A549 (cell line): Measurements from ENCODE around the gene BNC2. TPM values are rescaled to one million over a fixed set of nuclear protein-coding genes. Genes with fewer than 3 reads are reported as not detected.

Experiments
- ATAC-seq, 2 experiments: fragments of 200-7000 bp in 1 of 2; fragments of >200 bp in 1 of 2; cut with Nextera tagmentation in 1 of 2; cut with Tn5 transposase in 1 of 2; 3 replicates each; pipeline versions ENCODE4 v1.8.0 to v1.9.1; 2018 to 2020; ENCODE audit warnings: mild to moderate bottlenecking in 1 of 2, moderate library complexity in 1 of 2
- CTCF ChIA-PET: fragments of 300-600 bp; sonication (Branson Sonifier 250); formaldehyde crosslinking; extraction: SDS; loops from one replicate; lab custom pipeline; 2021; ENCODE audit warnings: antibody characterized with exemption, inconsistent platforms; lab: Yijun Ruan, JAX
- POLR2A ChIA-PET: fragments of 350-600 bp; formaldehyde crosslinking; extraction: SDS; loops from one replicate; lab custom pipeline; 2021; ENCODE audit warnings: antibody characterized with exemption, inconsistent platforms; lab: Yijun Ruan, JAX
- DNase-seq, 2 experiments: peaks; one replicate each; pipeline versions ENCODE4 v3.0.0 to v3.0.0-alpha.2; 2011 to 2016; ENCODE audit warnings: low read depth in 1 of 2, low spot score in 1 of 2
- FAIRE-seq: peaks from 2 replicates; lab custom pipeline; 2011; peaks lifted over from hg19 to GRCh38; lab: Jason Lieb, UNC
- H3K27ac ChIP-seq, 2 experiments: fragments of >200 bp; sonication (Bioruptor Twin); formaldehyde crosslinking; 3 replicates each; pipeline ENCODE4 v1.5.1; 2016 to 2017
- H3K4me1 ChIP-seq: fragments of >200 bp; sonication (Bioruptor Twin); formaldehyde crosslinking; 3 replicates; pipeline ENCODE4 v1.6.1; 2016
- H3K4me2 ChIP-seq: fragments of >200 bp; sonication (Bioruptor Twin); formaldehyde crosslinking; 3 replicates; pipeline ENCODE4 v1.6.1; 2016
- H3K4me3 ChIP-seq: fragments of >200 bp; sonication (Bioruptor Twin); formaldehyde crosslinking; 3 replicates; pipeline ENCODE4 v1.5.1; 2016
- H3K9me3 ChIP-seq: fragments of >200 bp; sonication (Bioruptor Twin); formaldehyde crosslinking; 3 replicates; pipeline ENCODE4 v1.6.1; 2016
- CBX2 ChIP-seq: fragments of 200-600 bp; sonication (generic); IDR thresholded peaks from 2 replicates; pipeline ENCODE4 v1.6.1; 2016; ENCODE audit warnings: low read depth, mild to moderate bottlenecking, borderline replicate concordance
- CHD2 ChIP-seq: fragments of 150-350 bp; IDR thresholded peaks from 2 replicates; pipeline ENCODE4 v1.6.1; 2014; ENCODE audit warnings: low read length; ENCODE audit not compliant: partially characterized antibody
- CHD4 ChIP-seq: fragments of 200-600 bp; sonication (generic); IDR thresholded peaks from 2 replicates; pipeline ENCODE4 v1.6.1; 2016; ENCODE audit warnings: antibody characterized with exemption, mild to moderate bottlenecking, borderline replicate concordance
- CTCF ChIP-seq: fragments of >200 bp; sonication (Bioruptor Twin); formaldehyde crosslinking; IDR thresholded peaks from 3 replicates; pipeline ENCODE4 v1.5.1; 2016
- E2F6 ChIP-seq: IDR thresholded peaks from 2 replicates; pipeline ENCODE4 v1.6.1; 2012; ENCODE audit warnings: low read depth, borderline replicate concordance
- EHMT2 ChIP-seq: fragments of 200-600 bp; sonication (generic); IDR thresholded peaks from 2 replicates; pipeline ENCODE4 v1.6.1; 2016; ENCODE audit warnings: antibody characterized with exemption, low read depth, mild to moderate bottlenecking, moderate library complexity
- ELK1 ChIP-seq: fragments of 150-350 bp; IDR thresholded peaks from 2 replicates; pipeline ENCODE4 v1.6.1; 2014; ENCODE audit warnings: low read depth, mild to moderate bottlenecking, low read length
- FOXS1 ChIP-seq: fragments of 250-450 bp; sonication (Bioruptor Pico); IDR thresholded peaks from 2 replicates; pipeline ENCODE4 v1.5.0; 2020; ENCODE audit warnings: mild to moderate bottlenecking, moderate library complexity
- HDAC2 ChIP-seq: fragments of 200-600 bp; sonication (generic); IDR thresholded peaks from 2 replicates; pipeline ENCODE4 v1.6.1; 2016
- HES2 ChIP-seq: fragments of >200 bp; sonication (Bioruptor Twin); formaldehyde crosslinking; IDR thresholded peaks from 2 replicates; pipeline ENCODE4 v1.6.1; 2016
- HOXA7 ChIP-seq: fragments of 250-450 bp; sonication (Bioruptor Pico); IDR thresholded peaks from 2 replicates; pipeline ENCODE4 v1.5.0; 2020; ENCODE audit warnings: mild to moderate bottlenecking, moderate library complexity
- HOXB13 ChIP-seq: fragments of 250-450 bp; sonication (Bioruptor Pico); IDR thresholded peaks from 2 replicates; pipeline ENCODE4 v1.5.0; 2020; ENCODE audit warnings: low read depth, mild to moderate bottlenecking, moderate library complexity
- JUN ChIP-seq, 2 experiments: fragments of >200 bp; sonication (Bioruptor Twin); formaldehyde crosslinking; IDR thresholded peaks; 2 replicates in 1 of 2; 3 replicates in 1 of 2; pipeline ENCODE4 v1.6.1; 2016 to 2017
- KDM1A ChIP-seq: fragments of 200-600 bp; sonication (generic); IDR thresholded peaks from 2 replicates; pipeline ENCODE4 v1.6.1; 2016; ENCODE audit warnings: low read depth, mild to moderate bottlenecking
- MYC ChIP-seq: IDR thresholded peaks from 2 replicates; pipeline ENCODE4 v1.6.1; 2012; ENCODE audit warnings: mild to moderate bottlenecking, inconsistent platforms, low read length, improper control_type of control experiment, borderline replicate concordance
- NFE2L2 ChIP-seq: fragments of 150-350 bp; conservative IDR thresholded peaks from 2 replicates; pipeline ENCODE4 v1.6.1; 2014; ENCODE audit warnings: low read length
- NPAS2 ChIP-seq: fragments of 250-450 bp; sonication (Bioruptor Pico); IDR thresholded peaks from 2 replicates; pipeline ENCODE4 v1.8.0; 2022; ENCODE audit warnings: mild to moderate bottlenecking, moderate library complexity, borderline replicate concordance
- NR3C1 ChIP-seq: fragments of >200 bp; sonication (Bioruptor Twin); formaldehyde crosslinking; IDR thresholded peaks from 3 replicates; pipeline ENCODE4 v1.6.1; 2017
- PBX3 ChIP-seq: IDR thresholded peaks from 2 replicates; pipeline ENCODE4 v1.6.1; 2012
- REST ChIP-seq: fragments of 200-600 bp; sonication (generic); IDR thresholded peaks from 2 replicates; pipeline ENCODE4 v1.6.1; 2016; ENCODE audit warnings: antibody characterized with exemption, mild to moderate bottlenecking, moderate library complexity
- RNF2 ChIP-seq: fragments of 200-600 bp; sonication (generic); IDR thresholded peaks from 2 replicates; pipeline ENCODE4 v1.6.1; 2016; ENCODE audit warnings: low read depth, mild to moderate bottlenecking, antibody characterized with exemption, moderate library complexity, borderline replicate concordance
- SREBF2 ChIP-seq: fragments of 450-650 bp; IDR thresholded peaks from 2 replicates; pipeline ENCODE4 v1.6.1; 2014; ENCODE audit warnings: mild to moderate bottlenecking, moderate library complexity
- TP53 ChIP-seq: fragments of 250-450 bp; sonication (Bioruptor Pico); IDR thresholded peaks from 2 replicates; pipeline ENCODE4 v1.5.0; 2021; ENCODE audit warnings: mild to moderate bottlenecking, moderate library complexity
- ZNF302 ChIP-seq: fragments of 250-450 bp; sonication (Bioruptor Pico); IDR thresholded peaks from 2 replicates; pipeline ENCODE4 v1.9.0; 2021; ENCODE audit warnings: inconsistent platforms, mild to moderate bottlenecking, moderate library complexity
- WGBS: methylation state at CpG from one replicate; pipeline ENCODE4 v1.1.6; 2017; ENCODE audit errors: missing lambda C conversion rate; 5-methylcytosine and 5-hydroxymethylcytosine counted together
- polyA plus RNA-seq, 4 experiments: library from polyadenylated mRNA; depleted of rRNA in 3 of 4; stranded (reverse); fragments of >200 nt; fragmentation: RNase III in 1 of 4; extraction: RNeasy Plus Mini Kit Qiagen cat#74134 plus additional on column Dnase treatment in 1 of 4; gene quantifications; 2 replicates in 3 of 4; 3 replicates in 1 of 4; pipeline ENCODE4 v1.2.3, GENCODE V29; 2011 to 2017

The BNC2 gene
- polyA plus RNA-seq, 2 of the 4 experiments (the other 2 are of a cell fraction), result 6.2 to 7.5 TPM

GRCh38 chr9:16753256-16753655 lies 117.2 kb downstream of the BNC2 start:
- no peak for FAIRE-seq
- H3K4me3 ChIP-seq, result no peak overlapping the region
- no peak overlapping the region for H3K4me2 ChIP-seq
- no peaks in the 10 kb centered on the region for H3K9me3 ChIP-seq
- 0 out of 3 replicates have a peak, but pooled peaks cover 4% of the 10 kb centered on the region for H3K4me1 ChIP-seq
- DNase-seq, result no peak
- POLR2A ChIA-PET, result no interaction called here
- H3K27ac ChIP-seq, result no peak overlapping the region
- TF ChIP-seq E2F6 (no peak), REST (no peak), CTCF (no peak), ZNF302 (CRISPR knock-in tag) (no peak), RNF2 (no peak), HOXB13 (CRISPR knock-in tag) (no peak), HOXA7 (CRISPR knock-in tag) (no peak), TP53 (CRISPR knock-in tag) (no peak), CHD2 (no peak), HES2 (no peak), ELK1 (no peak), CBX2 (no peak), KDM1A (no peak)
- TF ChIP-seq, all 56 proteins: peak for 0
- WGBS, result 51% methylated on average over 2 of the region's 2 CpGs
- CTCF ChIA-PET, result no interaction called here
- no peak for ATAC-seq

- WGBS, result 94% methylated on average over 2 of the region's 2 CpGs
- DNase-seq (no peak), FAIRE-seq (no peak), ATAC-seq (no peak)
- ChIA-PET POLR2A (no interaction called here), CTCF (no interaction called here)
- Histone ChIP-seq H3K4me1 (0 out of 3 replicates have a peak, but pooled peaks cover 4% of the 10 kb centered on the region), H3K4me2 (no peak overlapping the region), H3K4me3 (no peak overlapping the region), H3K9me3 (no peaks in the 10 kb centered on the region), H3K27ac (no peak overlapping the region)
- no peak for TF ChIP-seq NPAS2 (CRISPR knock-in tag)
- TF ChIP-seq EHMT2, result no peak
- no peak for TF ChIP-seq NR3C1
- no peak for TF ChIP-seq CHD4
- no peak for TF ChIP-seq SREBF2
- TF ChIP-seq MYC, result no peak
- TF ChIP-seq NFE2L2, result no peak
- no peak for TF ChIP-seq ZNF302 (CRISPR knock-in tag)
- TF ChIP-seq HDAC2, result no peak
- no peak for TF ChIP-seq REST
- TF ChIP-seq PBX3, result no peak
- no peak for TF ChIP-seq JUN (IDR thresholded peaks at IDR 0.05)
- TF ChIP-seq FOXS1 (CRISPR knock-in tag), result no peak
These were observed 117.9 kb downstream of the BNC2 start for GRCh38 chr9:16752601-16753000.
